Stimulated activated CD4-positive, alpha-beta T cell treated with anti-CD3 and anti-CD28 coated beads, Interleukin-4, amount 100 ng/mL, for 1 hour (primary cell): ENCODE measurements around the gene IFT122.

Experiments
- DNase-seq: peaks from one replicate; pipeline ENCODE4 v3.0.0-alpha.2; 2020

Gene IFT122

GRCh38 chr3:129417326-129417725 lies 22.7 kb upstream of the IFT122 start:
- no peak for DNase-seq

DNA sequence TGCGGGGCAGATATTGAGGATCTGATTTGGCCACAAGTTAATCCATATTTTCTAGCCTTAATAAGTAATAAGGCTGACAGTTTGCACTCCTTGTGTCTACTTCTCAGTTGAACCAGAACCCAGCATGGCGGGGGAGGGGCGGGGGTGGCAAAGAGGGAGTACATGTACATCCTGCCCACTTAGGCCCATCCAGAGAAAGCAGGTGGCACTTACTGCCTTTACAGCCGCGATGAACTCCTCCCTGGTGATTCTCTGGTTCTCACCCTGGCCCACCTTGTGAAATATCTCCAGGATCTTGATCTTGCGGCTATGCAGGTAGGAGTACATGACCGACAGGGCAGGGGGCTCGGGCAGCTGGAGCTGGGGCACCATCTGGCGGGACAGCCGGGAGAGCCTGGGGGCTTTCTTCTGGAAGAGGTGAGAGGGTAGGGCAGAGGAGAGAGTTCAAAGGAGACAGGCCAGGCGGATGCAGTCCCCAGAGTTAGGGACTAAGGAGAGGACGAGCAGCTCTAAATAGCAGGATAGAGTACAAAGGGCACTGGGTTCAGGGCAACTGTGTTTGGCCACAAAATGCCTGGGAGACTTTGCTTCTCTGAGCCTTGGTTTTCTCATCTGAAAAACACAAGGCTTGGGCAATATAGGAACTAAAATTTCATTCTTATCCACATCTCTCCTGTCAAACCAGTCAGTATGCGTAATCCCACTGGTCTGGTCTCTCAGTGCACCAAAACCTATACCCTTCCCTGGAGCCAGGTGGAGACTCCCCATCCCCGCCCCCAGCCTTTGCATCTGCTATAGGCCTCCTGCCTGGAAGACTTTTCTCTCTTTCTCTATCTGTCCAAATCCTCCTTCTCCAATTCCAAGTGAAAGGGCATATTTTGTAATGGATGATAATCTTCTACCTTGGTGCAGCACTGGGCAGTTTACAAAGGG lies 21.7 kb upstream of the IFT122 start:
- DNase-seq, result no peak

GRCh38 chr3:129419476-129419875 lies 20.5 kb upstream of the IFT122 start:
- no peak for DNase-seq

- no peak for DNase-seq
Measured at GRCh38 chr3:129421236-129421883, 18.7 kb upstream of the IFT122 start.

DNA sequence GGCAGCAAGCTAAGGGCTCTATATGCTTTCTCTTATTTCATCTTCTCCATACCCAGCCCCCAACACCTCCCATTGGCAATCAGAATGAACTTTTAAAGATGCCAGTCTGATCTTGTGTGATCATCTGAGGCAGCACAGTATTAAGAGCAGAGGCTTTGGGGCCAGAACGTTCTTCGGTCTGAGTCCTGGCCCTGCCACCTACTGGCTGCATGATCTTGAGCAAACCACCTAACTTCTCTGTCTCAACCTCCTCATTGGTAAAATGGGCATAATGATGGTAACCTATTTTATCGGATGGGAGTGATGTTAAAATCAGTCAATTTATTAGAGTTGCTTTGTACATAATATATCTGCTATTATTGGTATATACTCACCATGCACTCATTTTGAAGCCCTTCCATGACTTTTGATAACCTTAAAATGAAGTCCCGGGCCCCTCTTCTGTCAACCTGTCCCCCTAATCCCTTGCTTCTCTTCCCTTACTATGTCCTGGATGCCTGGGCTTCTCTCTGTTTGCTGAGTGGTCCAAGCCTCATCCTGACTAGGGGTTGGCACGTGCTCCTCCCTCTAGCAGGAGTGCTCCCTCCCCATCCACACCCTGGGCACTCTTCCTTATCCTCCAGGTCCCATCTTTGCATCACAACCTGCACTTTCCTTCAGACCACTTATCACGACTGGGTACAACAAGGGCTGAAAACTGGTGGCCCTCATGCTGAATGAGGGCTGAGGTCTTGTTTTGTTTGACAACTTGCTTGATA lies 17.9 kb upstream of the IFT122 start:
- no peak for DNase-seq

DNA sequence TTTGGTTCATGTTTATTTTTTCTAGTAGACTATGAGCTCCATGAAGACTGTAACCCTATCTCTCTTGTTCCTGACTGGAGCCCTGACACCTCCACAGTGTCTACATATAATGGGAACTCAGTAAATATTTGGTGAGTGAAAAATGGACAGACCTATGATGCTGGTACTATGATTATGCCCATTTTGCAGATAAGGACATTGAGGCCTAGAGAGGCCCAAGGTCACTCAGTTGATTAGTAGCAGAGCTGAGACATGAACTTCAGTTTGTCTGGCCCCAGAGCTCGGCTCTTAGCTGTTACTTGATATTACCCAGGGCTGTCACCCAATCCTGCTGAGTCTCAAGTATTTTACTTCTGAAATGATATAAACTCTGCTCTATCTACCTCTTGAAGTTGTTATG lies 17.1 kb upstream of the IFT122 start:
- no peak for DNase-seq

DNA sequence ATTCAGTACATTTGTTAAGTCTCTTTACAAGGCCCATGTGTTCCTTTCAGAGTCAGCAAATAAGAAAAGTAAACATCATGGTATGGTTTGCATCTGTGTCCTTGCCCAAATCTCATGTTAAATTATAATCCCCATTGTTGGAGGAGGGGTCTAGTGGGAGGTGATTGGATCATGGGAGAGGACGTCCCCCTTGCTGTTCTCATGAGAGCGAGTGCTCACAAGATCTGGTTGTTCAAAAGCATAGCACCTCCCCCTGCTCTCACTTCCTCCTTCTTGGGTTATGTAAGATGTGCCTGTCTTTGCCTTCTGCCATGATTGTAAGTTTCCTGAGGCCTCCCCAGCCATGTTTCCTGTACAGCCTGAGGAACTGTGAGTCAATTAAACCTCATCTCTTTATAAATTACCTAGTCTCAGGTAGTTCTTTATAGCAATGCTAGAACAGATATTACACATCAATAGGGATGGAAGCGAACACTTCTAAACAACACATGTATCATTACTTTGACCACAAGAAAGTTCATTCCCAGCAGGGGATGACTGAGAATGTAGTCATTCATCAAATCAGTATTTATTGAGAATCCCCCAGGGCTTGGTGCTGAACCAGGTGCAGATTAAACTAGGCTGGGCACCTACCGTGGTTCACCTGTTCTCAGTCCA lies 15.7 kb upstream of the IFT122 start:
- no peak for DNase-seq

DNA sequence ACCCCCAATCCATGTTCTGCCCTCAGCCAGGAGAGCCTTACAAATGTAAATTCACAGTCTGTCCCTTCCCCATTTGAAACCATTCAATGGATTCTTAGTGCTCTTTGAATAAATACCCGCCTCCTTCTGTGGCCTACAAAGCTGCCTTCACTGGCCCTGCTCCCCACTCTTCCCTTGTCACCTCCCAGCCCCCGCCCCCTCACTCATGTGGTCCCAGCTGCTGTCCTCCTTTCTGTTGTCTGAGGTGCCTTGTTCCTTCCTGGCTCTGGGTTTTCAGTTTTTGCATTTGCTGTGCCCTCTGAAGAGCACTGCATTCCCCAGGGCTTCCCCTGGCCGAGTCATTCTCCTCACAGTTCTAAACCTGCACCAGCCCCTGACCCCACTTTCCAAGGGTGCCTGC lies 14.8 kb upstream of the IFT122 start:
- no peak for DNase-seq

DNA sequence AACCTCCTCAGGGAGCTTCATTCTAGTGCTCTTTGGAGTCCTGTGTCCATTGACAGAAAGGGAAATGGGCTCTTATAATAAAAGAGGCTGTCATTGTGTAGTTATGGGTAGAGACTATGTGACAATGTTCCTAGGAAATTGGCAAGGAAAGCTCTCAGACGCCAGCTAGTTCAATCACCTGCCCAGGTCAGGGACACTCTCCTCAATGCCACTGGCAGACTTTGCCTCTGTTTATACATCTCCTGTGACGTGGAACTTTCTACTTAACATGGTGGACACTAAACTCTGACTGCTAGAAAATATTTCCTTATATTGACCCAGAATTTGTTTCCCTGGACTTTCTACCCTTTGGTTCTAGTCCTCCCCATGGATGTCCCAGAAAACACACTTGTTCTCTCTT lies 14.4 kb upstream of the IFT122 start:
- DNase-seq, result no peak

GRCh38 chr3:129428007-129428375 lies 12.0 kb upstream of the IFT122 start:
- no peak for DNase-seq

- DNase-seq, result peak; percentile 90
Measured at GRCh38 chr3:129428376-129429079, 11.5 kb upstream of the IFT122 start, which contains the start of gene EFCAB12. Gene EFCAB12, minus strand, starts transcription at chr3:129428636. Its CDS starts 148 bp downstream, at chr3:129428488.

DNA sequence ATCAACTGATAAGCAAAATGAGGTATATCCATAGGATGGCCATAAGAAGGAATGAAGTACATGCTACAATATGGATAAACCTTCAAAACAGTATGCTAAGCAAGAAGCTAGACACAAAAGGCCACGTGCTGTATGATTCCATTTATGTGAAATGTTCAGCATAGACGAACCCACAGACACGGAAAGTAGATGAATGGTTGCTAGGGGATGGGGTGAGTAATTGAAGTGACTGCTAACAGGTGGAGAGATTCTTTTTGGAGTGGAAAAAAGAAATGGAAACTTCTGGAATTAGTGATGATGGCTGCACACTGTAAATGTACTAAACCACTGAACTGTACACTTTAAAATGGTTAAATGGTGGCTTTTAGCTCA lies 11.0 kb upstream of the IFT122 start:
- DNase-seq, result no peak

- no peak for DNase-seq
Measured at GRCh38 chr3:129429602-129430001, 10.4 kb upstream of the IFT122 start.

- no peak for DNase-seq
Measured at GRCh38 chr3:129432036-129432435, 8.0 kb upstream of the IFT122 start.

DNA sequence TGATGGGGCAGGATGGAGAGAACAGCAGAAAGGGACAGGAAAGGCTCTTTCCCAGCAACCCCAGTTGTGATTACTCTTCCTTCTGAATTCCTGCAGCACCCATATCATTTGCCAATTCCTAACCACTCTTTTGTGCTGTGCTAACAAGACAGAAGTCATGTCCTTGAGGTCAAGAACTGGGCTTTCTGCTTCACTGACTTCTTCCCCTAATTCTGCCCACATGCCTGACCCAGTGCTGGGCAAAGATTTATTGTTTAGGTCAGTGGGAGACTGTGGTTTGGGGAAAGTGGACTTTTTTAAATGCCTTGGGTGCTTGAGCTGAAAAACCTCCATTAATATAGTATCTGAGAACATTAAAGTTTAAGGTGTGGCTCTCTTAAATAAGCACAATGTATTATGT lies 7.4 kb upstream of the IFT122 start:
- DNase-seq, result no peak

GRCh38 chr3:129433565-129433964 lies 6.5 kb upstream of the IFT122 start:
- no peak for DNase-seq

- DNase-seq, result no peak
Measured at GRCh38 chr3:129434140-129434539, 5.9 kb upstream of the IFT122 start.

- no peak for DNase-seq
Measured at GRCh38 chr3:129435367-129435766, 4.7 kb upstream of the IFT122 start.

DNA sequence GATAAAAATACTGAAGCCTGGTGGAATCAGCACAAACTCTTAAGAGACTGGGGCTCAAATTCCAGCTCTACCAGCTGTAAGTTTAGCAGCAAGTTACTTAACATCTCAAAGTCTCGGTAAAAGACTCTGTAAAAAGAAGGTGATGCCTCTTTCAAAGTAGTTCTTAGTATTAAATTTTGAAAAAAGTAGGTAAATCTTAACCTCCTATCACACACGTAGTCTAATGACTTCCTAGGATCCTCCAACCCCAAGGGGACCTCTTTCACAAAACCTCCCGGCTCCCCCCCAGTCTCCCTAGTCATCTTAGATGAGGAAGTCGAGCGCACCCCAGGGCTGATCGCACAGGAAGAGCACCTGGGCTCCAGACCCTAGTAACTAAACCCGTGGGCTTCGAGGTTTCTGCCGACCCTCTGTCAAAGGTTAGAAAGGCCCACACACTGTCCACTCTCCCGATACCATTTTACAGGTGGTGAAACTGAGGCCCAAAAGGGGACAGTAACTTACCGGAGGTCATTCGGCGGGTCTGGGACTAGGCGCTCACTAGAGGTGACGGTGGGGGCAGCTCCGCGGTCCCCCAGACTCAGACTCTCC lies 703 bp upstream of the IFT122 start:
- peak; percentile 43 for DNase-seq

GRCh38 chr3:129440618-129441190 lies 680 bp downstream of the IFT122 start:
- DNase-seq, result no peak

GRCh38 chr3:129441215-129441614 lies 1.2 kb downstream of the IFT122 start:
- no peak for DNase-seq

- no peak for DNase-seq
Measured at GRCh38 chr3:129441782-129442181, 1.8 kb downstream of the IFT122 start.
